ENCODE data around the gene HMGXB3. TPM values are rescaled to one million over a fixed set of nuclear protein-coding genes. Genes with fewer than 3 reads are reported as not detected.

Gene HMGXB3
- total RNA-seq, 1 donor from 2014 or later, result 55.7 TPM

DNA sequence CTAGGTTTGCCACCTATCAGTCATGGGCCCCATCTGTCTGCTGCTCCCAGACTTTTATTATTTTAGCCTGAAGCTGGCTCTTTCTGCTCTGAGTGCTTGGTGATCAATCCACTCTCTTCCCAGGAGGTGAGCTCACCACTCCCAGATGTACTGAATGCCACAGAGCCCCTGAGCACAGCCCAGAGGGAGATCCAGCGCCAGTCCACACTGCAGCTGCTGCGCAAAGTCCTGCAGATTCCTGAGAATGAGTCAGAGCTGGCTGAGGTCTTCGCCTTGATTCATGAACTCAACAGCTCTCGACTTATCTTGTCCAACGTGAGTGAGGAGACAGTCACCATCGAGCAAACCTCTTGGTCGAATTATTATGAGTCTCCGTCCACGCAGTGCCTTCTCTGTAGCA is 36.0 kb downstream of the HMGXB3 start:
- H3K36me3 Mint-ChIP-seq (ENCODE audit: low read depth, unreplicated experiment), result peaks cover 60% of the 10 kb centered on the region
- no peaks in the 10 kb centered on the region for H3K9me3 Mint-ChIP-seq (ENCODE audit: unreplicated experiment)
- no peaks in the 10 kb centered on the region for H3K4me1 Mint-ChIP-seq (ENCODE audit: unreplicated experiment)
- H3K27ac Mint-ChIP-seq (ENCODE audit: unreplicated experiment), result no peak overlapping the region
- DNase-seq (ENCODE audit: low spot score), result no peak
- peaks cover 8% of the 10 kb centered on the region for H3K27me3 Mint-ChIP-seq (ENCODE audit: unreplicated experiment)
- TF ChIP-seq CTCF (IDR thresholded peaks at IDR 0.05; ENCODE audit: unreplicated experiment), result no peak
- no peak overlapping the region for H3K4me3 Mint-ChIP-seq (ENCODE audit: unreplicated experiment)

DNA sequence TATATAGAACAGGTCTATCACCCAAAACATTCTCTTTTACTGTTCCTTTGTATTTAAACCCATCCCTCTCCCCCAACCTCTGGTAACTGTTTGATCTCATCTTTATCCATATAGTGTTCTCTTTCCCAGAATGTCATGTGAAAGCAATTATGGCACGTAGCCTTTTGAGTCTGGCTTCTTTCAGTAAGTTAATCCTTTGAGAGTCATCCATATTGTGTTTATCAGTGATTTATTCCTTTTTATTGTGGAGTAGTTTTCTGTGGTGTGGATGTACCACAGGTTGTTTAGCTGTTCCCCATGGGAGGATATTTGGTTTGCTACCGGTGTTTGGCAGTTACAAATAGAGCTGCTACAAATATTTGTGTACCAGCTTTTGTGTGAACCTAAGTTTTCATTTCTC is 38.0 kb downstream of the HMGXB3 start:
- H3K4me3 Mint-ChIP-seq (ENCODE audit: unreplicated experiment), result no peak overlapping the region
- peaks cover 1% of the 10 kb centered on the region for H3K4me1 Mint-ChIP-seq (ENCODE audit: unreplicated experiment)
- no peak for TF ChIP-seq CTCF (IDR thresholded peaks at IDR 0.05; ENCODE audit: unreplicated experiment)
- H3K27me3 Mint-ChIP-seq (ENCODE audit: unreplicated experiment), result peaks cover 4% of the 10 kb centered on the region
- no peaks in the 10 kb centered on the region for H3K9me3 Mint-ChIP-seq (ENCODE audit: unreplicated experiment)
- H3K36me3 Mint-ChIP-seq (ENCODE audit: low read depth, unreplicated experiment), result peaks cover 53% of the 10 kb centered on the region
- no peak for DNase-seq (ENCODE audit: low spot score)
- no peak overlapping the region for H3K27ac Mint-ChIP-seq (ENCODE audit: unreplicated experiment)

DNA sequence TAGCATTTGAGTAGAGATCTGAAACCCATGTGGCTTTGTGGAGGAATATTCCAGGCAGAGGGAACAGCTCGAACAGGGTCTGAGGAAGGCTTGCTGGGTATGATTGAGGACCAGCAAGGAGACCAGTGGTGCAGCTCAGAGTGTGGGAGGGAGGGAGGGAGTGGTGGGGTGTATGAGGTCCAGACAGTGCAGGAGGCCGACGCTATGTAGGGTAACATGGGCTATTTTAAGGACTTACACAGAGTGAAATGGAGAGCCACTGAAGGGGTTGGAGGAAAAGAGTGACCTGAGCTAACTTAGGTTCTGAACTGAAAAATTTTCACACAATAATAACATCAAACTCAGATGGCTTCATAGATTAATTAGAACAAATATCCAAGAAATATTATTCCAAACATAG is 41.9 kb downstream of the HMGXB3 start:
- Mint-ChIP-seq H3K9me3 (ENCODE audit: unreplicated experiment) (no peaks in the 10 kb centered on the region), H3K27me3 (ENCODE audit: unreplicated experiment) (peaks cover 1% of the 10 kb centered on the region), H3K4me3 (ENCODE audit: unreplicated experiment) (no peak overlapping the region), H3K4me1 (ENCODE audit: unreplicated experiment) (peaks cover 7% of the 10 kb centered on the region), H3K27ac (ENCODE audit: unreplicated experiment) (no peak overlapping the region), H3K36me3 (ENCODE audit: low read depth, unreplicated experiment) (peaks cover 43% of the 10 kb centered on the region)
- TF ChIP-seq CTCF (IDR thresholded peaks at IDR 0.05; ENCODE audit: unreplicated experiment), result no peak
- DNase-seq (ENCODE audit: low spot score), result no peak

DNA sequence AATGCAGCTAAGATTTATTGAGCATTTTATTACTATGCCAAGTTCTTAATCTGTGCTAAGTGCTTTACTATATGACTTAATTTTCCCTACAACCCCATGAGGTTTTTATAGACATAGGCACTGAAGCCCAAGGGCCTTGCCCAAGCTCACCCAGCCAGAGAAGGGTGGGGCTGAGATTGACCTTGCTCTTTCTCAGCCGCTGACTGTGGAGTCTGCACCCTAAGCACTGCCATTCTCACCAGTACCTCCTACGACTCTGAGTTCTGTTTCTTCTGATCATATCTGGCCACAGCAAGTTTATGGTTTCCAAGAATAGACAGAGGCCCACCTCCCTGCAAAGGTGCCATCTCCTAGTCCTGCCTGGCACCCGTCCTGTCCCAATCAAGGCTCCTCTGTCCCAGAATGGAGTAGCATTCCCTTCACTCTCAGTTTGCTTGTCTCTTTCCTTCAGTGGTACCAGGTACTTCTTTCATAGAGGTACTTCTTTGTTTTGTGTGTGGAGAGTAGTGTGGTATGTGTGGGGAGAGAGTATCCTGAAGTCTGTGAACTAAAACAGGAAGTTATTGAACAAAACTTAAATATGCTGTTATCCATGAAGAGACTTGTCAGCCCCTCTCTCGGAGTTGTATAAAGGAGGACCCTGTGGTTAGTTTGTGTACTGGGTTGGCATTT is 43.3 kb downstream of the HMGXB3 start:
- TF ChIP-seq CTCF (IDR thresholded peaks at IDR 0.05; ENCODE audit: unreplicated experiment), result no peak
- Mint-ChIP-seq H3K9me3 (ENCODE audit: unreplicated experiment) (no peaks in the 10 kb centered on the region), H3K4me1 (ENCODE audit: unreplicated experiment) (peaks cover 7% of the 10 kb centered on the region), H3K27me3 (ENCODE audit: unreplicated experiment) (peaks cover 3% of the 10 kb centered on the region), H3K27ac (ENCODE audit: unreplicated experiment) (no peak overlapping the region), H3K36me3 (ENCODE audit: low read depth, unreplicated experiment) (peaks cover 45% of the 10 kb centered on the region), H3K4me3 (ENCODE audit: unreplicated experiment) (no peak overlapping the region)
- DNase-seq (ENCODE audit: low spot score), result no peak

GRCh38 chr5:150044329-150044681 is 43.8 kb downstream of the HMGXB3 start:
- DNase-seq (ENCODE audit: low spot score), result no peak
- no peak for TF ChIP-seq CTCF (IDR thresholded peaks at IDR 0.05; ENCODE audit: unreplicated experiment)
- no peak overlapping the region for H3K27ac Mint-ChIP-seq (ENCODE audit: unreplicated experiment)
- H3K27me3 Mint-ChIP-seq (ENCODE audit: unreplicated experiment), result peaks cover 3% of the 10 kb centered on the region
- peaks cover 10% of the 10 kb centered on the region for H3K4me1 Mint-ChIP-seq (ENCODE audit: unreplicated experiment)
- peaks cover 50% of the 10 kb centered on the region for H3K36me3 Mint-ChIP-seq (ENCODE audit: low read depth, unreplicated experiment)
- no peaks in the 10 kb centered on the region for H3K9me3 Mint-ChIP-seq (ENCODE audit: unreplicated experiment)
- no peak overlapping the region for H3K4me3 Mint-ChIP-seq (ENCODE audit: unreplicated experiment)
